Left ventricle myocardium superior (tissue), 1 donor: ENCODE measurements around the gene ANKRD55. TPM values are rescaled to one million over a fixed set of nuclear protein-coding genes. Genes with fewer than 3 reads are reported as not detected.
"Not testable (repeated sequence)": the region's sequence is repeated elsewhere in the genome, so short reads cannot be mapped to it uniquely, and the experiment has no call there.

Experiments used
- ATAC-seq: fragments of 200-7000 bp; cut with Tn5 transposase; one replicate; pipeline ENCODE4 v1.9.1; 2020; ENCODE audit warnings: mild to moderate bottlenecking, moderate library complexity
- DNase-seq: peaks from one replicate; pipeline ENCODE4 v3.0.0-alpha.2; 2020
- intact Hi-C: fragments of 100-400 bp; cut with micrococcal nuclease; formaldehyde crosslinking; loops from one replicate; pipeline ENCODE4 v1.11.0; 2022
- total RNA-seq: library from RNA; stranded (reverse); fragmentation: NEBNext Ultra II Directional; extraction: Animal tissue kit (Norgen Biotek cat#: 25700); gene quantifications from one replicate; pipeline ENCODE4 v1.2.1, GENCODE V29; 2021
- donor health status: DM: no; HTN: yes; CAD: no; lungs with severe emphysema.

ANKRD55 gene
- total RNA-seq, 1 donor from 2014 or later, result not detected

DNA sequence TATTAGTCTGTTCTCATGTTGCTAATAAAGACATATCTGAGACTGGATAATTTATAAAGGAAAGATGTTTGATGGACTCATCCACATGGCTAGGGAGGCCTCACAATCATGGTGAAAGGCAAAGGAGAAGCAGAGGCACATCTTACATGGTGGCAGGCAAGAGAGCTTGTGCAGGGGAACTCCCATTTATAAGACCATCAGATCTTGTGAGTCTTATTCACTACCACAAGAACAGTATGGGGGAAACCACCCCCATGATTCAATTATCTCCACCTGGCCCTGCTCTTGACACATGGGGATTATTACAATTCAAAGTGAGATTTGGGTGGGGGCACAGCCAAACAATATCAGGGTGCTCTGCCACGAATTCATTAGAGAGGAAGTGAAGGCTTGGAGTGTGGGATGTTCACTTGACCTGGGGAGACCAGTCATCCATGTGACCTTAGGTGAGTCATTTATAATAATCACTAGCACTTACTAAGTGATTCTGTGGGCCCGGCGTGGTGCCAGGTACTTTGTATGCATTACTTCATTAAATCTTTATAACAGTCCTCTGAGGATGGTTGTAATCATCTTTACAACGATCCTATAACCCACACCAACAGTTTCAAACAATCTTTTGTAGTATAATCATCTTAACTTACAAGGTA is 19.1 kb downstream of the ANKRD55 start:
- DNase-seq, ATAC-seq, intact Hi-C loops: not testable (repeated sequence)

DNA sequence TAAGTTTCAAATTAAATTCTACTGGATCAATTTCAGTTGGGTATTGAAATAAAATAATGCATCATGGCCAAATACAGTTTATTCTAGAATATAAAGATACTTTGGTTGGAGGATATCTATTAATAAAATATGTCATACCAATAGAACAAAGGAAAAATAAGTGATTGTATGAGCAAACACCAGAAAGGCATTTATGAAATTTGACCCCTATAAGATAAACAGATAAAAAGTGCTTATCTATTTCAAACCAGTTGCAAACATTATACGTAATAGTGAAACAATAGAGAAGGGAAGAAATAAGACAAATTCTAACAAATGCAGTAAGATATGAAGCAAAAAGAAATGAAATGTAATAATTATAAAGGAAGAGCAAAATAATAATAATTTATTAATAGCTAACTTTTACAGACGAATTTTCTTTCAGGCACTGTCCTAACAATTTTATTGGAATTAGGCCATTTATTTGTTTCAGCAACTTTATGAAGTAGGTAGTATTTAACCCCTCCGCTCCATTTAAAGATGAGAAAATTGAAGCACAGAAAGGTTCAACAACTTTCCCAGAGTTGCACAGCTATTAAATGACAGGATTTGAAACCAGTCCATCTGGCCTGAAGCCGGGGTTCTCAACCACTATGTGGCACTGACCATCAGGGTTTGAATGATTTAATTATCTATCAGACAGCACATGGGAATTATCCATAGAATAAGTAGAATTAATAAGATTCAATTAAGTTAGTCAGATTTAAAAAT is 20.8 kb downstream of the ANKRD55 start:
- DNase-seq (no peak), ATAC-seq (no peak)
- intact Hi-C loops, result no loop called here

DNA sequence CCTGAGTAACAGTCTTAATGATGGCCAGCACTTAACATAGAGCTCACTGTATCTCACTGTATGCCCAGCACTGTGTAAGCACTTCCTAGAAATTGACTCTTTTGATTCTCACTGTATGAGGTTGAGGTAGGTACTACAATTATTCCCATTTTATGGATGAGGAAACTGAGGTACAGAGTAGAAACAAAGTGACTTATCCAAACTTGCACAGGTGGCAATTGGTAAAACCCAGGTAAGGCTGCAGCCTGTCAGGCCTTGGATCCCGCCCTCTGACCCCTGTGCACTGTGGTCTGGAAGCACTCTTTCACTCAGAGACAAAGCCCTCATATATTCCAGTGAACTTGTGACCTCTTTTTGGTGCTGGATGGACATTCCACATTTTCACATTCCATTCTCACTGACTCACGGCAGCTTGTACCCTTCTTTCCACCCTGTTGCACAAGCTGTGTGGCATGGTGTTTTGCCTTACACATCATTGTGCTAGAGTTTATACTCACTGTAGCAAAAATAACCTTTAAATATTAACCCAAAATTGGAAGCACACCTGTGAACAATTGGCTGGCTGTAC is 21.7 kb downstream of the ANKRD55 start:
- ATAC-seq (peak; percentile 71), DNase-seq (no peak)
- intact Hi-C loops, result no loop called here

DNA sequence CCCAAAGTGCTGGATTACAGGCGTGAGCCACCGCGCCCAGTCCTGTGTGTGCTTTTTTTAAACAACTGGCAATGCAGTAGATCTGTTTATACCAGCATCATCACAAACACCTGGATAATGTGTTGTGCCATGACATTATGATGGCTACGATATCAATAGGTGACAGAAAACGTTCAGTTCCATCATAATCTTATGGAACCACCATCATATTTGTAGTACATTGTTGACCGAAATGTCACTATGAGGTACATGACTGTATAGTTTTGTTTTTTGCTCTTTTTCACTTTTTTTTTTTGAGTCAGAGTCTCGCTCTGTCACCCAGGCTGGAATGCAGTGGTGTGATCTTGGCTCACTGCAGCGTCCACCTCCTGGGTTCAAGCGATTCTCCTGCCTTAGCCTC is 24.4 kb downstream of the ANKRD55 start:
- intact Hi-C loops, result no loop called here
- ATAC-seq, result no peak
- DNase-seq, result no peak

DNA sequence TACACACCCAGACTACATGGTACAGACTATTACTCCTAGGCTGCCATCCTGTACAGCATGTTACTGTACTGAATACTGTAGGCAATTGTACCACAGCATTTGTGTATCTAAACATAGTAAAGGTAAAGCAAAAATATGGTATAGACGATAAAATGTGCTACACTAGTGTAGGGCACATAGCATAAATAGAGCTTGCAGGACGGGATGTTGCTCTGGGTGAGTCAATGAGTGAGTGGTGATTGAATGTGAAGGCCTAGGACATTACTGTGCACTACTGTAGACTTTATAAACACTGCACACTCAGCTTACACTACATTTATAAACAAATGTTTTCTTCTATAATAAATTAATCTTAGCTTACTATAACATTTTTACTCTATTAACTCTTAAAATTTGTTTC is 25.6 kb downstream of the ANKRD55 start:
- intact Hi-C loops, result no loop called here
- no peak for ATAC-seq

DNA sequence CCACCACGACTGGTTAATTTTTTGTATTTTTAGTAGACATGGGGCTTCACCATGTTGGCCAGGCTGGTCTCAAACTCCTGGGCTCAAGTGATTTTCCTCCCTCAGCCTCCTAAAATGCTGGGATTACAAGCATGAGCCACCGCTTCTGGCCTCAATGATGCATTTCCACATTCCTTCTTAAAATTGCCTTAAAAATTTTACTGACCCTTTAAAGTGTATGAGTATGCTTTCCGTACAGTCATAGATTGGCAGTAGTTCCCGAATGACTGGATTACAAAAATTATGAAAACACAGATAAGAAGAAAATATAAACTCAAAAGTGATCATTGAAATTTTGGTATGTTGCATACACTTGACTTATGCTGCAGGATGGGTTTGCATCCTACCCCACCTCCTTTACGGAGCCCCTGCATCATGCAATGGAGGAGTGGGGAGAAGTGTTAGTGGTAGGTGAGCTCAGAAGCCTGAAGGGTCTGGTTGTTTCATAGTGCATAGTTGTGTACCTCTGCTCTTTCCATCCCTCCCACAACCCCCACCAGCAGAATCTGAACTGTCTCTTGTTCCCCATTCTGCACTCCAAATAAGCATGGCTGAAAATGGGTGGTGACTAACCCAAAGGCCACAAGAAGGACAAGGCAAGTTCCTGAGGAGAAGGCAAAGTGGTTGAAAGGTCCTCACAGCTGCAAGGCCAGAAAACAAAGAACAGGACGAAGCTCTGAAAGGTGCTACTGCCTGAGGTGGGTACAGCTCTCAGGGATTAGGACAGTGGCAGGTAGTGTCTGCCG is 26.8 kb downstream of the ANKRD55 start:
- intact Hi-C loops, result no loop called here
- ATAC-seq, result no peak
- DNase-seq, result no peak

More for the DNA sequence above, 25.6 kb downstream of the ANKRD55 start:
- DNase-seq, result no peak

DNA sequence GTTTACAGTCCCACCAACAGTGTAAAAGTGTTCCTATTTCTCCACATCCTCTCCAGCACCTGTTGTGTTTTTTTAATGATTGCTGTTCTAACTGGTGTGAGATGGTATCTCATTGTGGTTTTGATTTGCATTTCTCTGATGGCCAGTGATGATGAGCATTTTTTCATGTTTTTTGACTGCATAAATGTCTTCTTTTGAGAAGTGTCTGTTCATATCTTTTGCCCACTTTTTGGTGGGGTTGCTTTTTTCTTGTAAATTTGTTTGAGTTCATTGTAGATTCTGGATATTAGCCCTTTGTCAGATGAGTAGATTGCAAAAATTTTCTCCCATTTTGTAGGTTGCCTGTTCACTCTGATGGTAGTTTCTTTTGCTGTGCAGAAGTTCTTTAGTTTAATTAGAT is 29.2 kb downstream of the ANKRD55 start:
- intact Hi-C loops, result loop anchor here (5.0 kb wide), 2 partner anchors 222 to 267 kb away; no protein-coding TSS in a partner anchor
- DNase-seq, ATAC-seq: not testable (repeated sequence)

DNA sequence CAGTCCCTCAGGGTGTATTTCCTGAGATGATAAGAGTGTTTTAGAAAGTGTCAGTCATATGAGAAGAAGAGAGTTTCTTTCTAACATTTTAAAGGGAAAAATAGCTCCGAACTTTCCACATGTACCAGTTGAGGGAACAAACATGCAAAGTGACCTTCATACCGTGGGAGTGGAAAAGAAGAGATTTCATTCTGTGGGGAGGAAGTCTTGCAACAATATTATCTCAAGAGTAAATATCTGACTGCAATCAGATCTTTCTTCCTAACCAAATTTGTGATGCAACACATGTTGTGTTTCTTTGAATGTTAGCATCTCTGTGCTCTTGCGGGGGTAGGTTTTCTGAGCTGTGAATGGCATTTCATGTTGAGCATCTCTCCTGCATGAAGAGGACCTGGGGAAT is 30.6 kb downstream of the ANKRD55 start:
- intact Hi-C loops, result loop anchor here (5.0 kb wide), 2 partner anchors 220 to 265 kb away; no protein-coding TSS in a partner anchor
- peak; percentile 39 for ATAC-seq
- no peak for DNase-seq

DNA sequence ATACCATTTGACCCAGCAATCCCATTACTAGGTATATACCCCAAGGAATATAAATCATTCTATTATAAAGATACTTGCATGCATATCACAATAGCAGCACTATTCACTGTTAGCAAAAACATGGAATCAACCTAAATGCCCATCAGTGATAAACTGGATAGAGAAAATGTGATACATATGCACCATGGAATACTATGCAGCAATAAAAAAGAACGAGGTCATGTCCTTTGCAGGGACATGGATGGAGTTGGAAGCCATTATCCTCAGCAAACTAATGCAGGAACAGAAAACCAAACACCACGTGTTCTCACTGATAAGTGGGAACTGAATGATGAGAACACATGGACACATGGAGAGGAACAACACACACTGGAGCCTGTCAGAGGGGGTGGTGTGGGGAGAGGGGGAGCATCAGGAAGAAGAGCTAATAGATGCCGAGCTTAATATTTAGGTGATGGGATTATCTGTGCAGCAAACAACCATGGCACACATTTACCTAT is 31.3 kb downstream of the ANKRD55 start:
- not testable (repeated sequence) for DNase-seq, ATAC-seq
- intact Hi-C loops, result loop anchor here (5.0 kb wide), 2 partner anchors 220 to 265 kb away; no protein-coding TSS in a partner anchor

DNA sequence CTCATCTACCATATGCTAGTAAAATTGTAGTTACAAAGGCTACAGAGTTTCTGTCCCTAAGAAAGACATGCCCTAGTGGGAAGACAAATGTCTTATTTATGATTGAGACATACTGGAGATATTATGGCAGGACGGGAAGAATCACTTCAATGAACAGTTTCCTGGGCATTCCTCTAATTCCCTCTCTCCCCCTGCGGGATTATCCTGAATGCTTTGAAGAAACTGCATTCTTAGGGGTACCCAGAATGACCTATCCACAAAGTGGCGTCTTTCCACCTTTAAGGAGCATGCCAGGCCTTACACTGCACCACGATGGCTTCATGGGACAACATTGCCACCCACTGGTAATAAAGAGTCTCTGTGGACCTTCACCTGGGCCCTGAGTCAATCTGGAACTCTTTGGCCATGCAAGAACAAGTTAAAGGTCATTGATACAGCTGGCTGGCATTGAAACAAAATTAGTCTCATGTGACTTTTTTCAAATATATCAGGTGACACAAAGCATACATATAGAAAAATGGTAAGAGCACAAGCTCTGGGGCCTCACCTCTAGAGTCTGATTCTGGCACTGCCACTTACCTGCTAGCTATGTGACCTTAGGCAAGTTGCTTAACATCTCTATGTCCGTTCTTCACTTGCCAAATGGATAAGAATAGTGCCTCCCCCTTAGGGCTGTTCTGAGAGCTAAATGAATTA is 32.0 kb downstream of the ANKRD55 start:
- intact Hi-C loops, result loop anchor here (5.0 kb wide), 2 partner anchors 219 to 264 kb away; no protein-coding TSS in a partner anchor
- DNase-seq (no peak), ATAC-seq (peak; percentile 98)

DNA sequence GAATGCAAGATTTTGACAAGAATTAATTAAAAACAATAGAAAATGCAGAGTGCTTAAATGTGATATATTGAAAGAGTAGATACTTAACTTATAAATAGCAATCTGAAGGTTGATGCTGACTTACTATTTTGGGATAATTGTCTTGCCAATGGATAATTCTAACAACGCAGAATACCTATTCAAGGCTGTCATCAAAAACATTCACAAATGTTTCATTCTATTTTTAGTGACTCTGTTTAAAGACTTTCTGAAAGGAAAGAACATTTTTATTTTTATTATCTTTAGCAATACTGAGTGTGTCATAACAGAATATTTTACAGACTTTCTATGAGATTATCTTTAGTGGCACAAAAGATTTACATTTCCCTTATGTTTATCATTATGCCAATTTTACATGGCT is 38.1 kb downstream of the ANKRD55 start:
- intact Hi-C loops, result no loop called here
- no peak for ATAC-seq
- no peak for DNase-seq

DNA sequence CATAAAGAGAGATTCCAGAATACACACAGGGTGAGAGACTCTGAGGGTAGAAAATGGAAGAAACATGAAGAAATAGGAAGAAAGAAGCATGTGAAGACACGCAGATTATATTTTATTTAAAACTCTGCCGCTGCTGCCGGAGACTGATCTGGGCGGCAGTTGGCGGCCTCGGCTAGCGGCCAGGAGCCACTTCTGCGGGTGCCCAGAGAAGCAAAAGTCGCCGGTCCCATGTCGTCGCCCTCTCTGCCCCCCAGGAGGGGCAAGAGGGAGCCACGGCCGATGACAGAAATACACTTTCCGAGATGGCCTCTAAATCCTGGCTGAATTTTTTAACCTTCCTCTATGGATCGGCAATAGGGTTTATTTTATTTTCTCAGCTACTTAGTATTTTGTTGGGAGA is 40.9 kb downstream of the ANKRD55 start:
- DNase-seq (no peak), ATAC-seq (no peak)
- intact Hi-C loops, result no loop called here

DNA sequence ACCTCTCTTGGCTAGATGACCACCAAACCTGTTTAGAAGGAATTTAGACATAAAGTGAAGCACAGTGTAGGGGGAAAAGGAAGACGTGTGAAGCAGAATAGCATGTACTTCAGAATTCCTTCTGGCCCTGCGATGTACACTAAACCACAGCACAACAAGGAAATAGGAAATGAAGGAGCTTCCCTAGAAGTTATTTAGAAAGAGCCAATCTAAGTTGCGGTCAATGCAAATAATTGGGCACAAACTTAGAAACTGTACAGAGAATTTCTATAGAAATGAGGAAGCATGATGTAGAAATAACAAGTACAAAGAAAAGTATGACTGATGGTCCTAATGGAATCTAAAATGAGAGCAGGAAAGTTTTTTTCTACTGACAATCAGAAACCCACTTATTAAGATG is 41.5 kb downstream of the ANKRD55 start:
- intact Hi-C loops, result no loop called here
- DNase-seq, result no peak
- no peak for ATAC-seq

DNA sequence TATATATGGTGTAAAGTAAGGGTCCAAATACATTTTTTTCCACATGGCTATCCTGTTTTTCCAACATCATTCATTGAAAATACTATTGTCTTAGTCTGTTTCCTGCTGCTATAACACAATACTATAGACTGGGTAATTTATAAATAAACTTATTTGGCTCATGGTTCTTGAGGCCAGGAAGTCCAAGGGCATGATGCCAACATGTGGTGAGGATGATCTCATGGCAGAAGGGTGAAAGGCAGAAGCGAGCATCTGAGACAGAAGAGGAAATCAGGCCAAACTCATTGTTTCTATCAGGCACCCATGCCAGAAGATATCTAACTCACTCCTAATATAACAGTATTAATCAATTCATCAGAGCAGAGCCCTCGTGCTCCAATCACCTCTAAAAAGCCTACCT is 42.6 kb downstream of the ANKRD55 start:
- intact Hi-C loops, result no loop called here
- DNase-seq (no peak), ATAC-seq (peak; percentile 51)

DNA sequence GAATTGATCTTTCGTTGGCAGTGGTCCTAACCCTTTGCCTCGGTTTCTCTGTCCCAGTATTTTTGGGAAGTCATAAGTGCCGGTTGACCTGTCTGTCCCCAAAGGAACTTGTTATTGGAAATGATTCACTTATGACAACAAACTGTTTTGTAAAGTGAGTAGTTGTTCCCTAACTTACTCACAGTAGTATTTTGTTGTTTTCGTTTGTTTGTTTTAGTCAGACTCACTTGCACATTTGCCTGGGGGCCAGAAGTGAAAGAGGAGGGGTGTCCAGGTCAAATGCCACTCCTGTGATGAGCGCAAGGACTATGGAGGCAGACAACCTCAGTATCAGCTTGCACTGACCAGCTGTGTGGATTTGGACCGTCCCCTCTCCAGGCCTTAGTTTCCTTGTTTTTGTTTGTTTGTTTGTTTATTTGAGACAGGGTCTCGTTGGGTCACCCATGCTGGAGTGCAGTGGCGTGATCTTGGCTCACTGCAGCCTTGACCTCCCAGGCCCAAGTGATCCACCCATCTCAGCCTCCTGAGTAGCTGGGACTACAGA is 47.3 kb downstream of the ANKRD55 start:
- intact Hi-C loops, result no loop called here
- ATAC-seq, result no peak
- no peak for DNase-seq

DNA sequence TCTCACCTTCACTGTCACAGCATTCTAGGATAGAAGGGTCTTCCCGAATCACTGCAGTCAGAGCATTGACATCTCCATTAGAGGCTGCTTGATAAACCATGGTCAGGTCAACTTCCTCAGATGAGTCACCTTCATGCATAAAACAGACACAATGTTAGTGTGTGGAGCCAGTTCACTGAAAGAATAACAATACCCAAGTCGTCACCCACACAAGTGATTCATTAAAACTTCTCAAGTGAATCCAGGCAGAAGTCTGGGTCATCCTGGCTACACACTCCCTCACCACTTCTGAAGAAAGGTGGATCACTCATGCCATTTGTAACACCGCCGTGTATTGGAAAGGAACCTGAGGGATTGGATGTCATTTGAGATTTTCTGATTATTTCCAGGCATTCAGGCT is 49.6 kb downstream of the ANKRD55 start:
- DNase-seq, result no peak
- intact Hi-C loops, result no loop called here
- no peak for ATAC-seq

DNA sequence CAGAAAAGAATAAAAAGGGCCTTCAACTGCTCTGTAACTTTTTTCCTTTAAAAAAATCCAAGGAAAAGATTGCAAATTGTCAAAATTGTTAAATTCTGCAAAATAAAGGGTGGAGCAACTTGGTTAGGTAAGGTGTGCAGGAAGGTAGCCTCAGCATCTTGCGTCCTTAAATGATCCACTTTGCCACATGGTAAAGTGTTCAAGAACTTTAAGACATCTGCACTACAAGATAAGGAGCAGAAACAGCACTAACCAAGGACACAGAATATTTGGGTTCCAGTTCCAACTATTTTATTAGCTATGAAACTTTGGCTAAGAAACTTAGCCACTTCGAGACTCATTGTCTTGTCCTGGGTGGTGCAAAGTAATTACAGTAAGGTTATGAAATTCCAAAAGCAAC is 53.7 kb downstream of the ANKRD55 start:
- no peak for DNase-seq
- intact Hi-C loops, result no loop called here
- ATAC-seq, result no peak

DNA sequence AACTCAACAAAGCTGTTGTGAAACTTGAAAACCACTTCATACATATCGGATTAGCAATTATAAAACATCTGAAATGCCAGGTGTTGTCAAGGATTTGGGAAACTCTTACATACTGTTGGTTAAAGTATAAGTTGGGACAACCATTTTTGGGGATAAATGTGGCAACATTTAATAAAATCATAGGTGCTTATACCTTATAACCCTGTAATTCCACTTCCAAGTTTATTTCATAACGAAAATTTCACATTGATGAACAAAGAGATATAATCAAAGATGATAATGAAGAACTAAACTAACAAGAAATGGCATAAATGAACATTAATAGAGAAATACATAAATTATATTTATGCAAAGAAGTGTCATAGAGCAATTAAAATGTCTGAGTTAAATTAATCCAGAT is 54.3 kb downstream of the ANKRD55 start:
- intact Hi-C loops, result no loop called here
- ATAC-seq, result no peak

More for the DNA sequence above, 54.3 kb downstream of the ANKRD55 start:
- no peak for DNase-seq
